Adipose tissue (tissue), 3 donors: ENCODE results near the gene CFHR1. TPM values are rescaled to one million over a fixed set of nuclear protein-coding genes. Genes with fewer than 3 reads are reported as not detected.

Experiments used
- H3K27ac ChIP-seq: one replicate; pipeline ENCODE4 v1.5.1; 2013; ENCODE audit warnings: low read depth, low read length
- WGBS, 3 donors: extraction: QIAGEN DNeasy Blood & Tissue Kit; methylation state at CpG; one replicate each; pipeline ENCODE4 v1.1.7; 2013; 5-methylcytosine and 5-hydroxymethylcytosine counted together
- polyA plus RNA-seq, 3 donors: library from polyadenylated mRNA; stranded (reverse); fragments of 200-250 nt; gene quantifications; one replicate each; pipeline ENCODE4 v1.2.3, GENCODE V29; 2013
- donor health status: healthy with polysubstance abuse.
- donor health status: Bipolar disorder and iron deficiency.
- donor health status: healthy.

Gene CFHR1
- polyA plus RNA-seq, 3 donors = 1.2 to 1.3 TPM; not detected in 1

DNA sequence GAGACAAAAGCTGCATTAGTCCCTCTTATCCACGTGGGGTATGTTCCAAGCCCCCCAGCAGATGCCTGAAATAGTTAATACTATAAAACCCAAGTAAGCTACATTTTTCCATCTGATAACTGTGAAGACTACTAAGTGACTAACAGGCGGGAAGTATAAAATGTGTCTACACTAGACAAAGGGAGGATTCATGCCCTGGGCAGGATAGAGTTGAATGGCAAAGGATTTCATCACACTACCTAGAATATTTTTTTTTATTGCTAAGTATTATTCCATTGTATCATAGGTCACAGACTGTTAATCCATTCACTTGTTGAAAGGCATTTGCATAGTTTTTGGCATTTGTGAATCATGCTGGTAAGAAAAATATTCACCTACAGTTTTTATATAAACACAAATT is 41.9 kb downstream of the CFHR1 start:
- 24 to 75% (median 63%) methylated on average over 2 of the region's 2 CpGs for WGBS, 3 donors
- H3K27ac ChIP-seq = no peak overlapping the region

DNA sequence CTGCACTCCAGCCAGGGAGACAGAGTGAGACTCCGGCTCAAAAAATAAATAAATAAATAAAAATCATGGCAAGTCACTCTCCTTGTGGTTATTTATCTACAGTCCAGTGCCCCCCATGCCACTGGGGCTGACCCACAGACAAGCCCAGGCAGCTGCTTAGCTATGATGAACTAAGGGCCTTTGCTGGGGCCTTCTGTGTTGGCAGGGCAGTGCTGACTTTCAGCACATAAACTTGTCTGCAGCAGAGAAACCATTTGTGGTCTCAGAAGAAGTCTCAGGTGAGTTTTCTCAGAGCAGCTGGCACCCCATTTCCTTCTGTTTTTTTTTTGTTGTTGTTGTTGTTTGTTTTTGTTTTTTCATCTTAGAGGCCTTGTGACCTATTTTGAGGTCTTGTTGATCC is 47.4 kb downstream of the CFHR1 start:
- H3K27ac ChIP-seq = no peak overlapping the region
- 84 to 93% (median 90%) methylated on average over 1 of the region's 1 CpG for WGBS, 3 donors

GRCh38 chr1:196873385-196873784 is 53.9 kb downstream of the CFHR1 start:
- no peak overlapping the region for H3K27ac ChIP-seq
- 83 to 94% (median 90%) methylated on average over 4 of the region's 4 CpGs for WGBS, 3 donors

DNA sequence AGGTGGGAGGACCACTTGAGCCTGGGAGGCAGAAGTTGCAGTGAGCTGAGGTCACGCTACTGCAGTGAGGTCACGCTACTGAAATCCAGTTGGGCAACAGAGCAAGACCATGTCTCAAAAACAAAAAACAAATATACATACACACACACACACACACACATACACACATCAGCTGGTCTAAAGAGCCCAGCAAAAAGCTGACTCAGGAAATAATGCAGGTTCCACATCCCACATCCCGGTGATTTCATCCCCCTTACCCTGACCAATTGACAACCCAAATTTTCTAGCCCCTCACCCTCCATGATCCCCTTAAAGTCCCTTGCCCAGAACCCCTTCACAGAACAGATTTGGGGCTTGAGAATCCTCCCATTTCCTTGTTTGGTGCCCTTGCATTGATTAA is 56.4 kb downstream of the CFHR1 start:
- 92 to 98% (median 95%) methylated on average over 3 of the region's 3 CpGs for WGBS, 3 donors

GRCh38 chr1:196877964-196878363 is 58.4 kb downstream of the CFHR1 start:
- no peak overlapping the region for H3K27ac ChIP-seq
- 0 to 8% (median 7%) methylated on average over 29 of the region's 29 CpGs for WGBS, 3 donors

More for the DNA sequence above, 56.4 kb downstream of the CFHR1 start:
- H3K27ac ChIP-seq = no peak overlapping the region

Other genes starting within 250 kb of the CFHR1 start
- gene KCNT2, start 211.3 kb upstream of the CFHR1 start, polyA plus RNA-seq = 1 to 10 TPM in 1 of 3 donors, under 1 TPM in 2; 0.12 to 1.3 (median 0.33) TPM
- gene CFH, start 167.7 kb upstream of the CFHR1 start, polyA plus RNA-seq = 10 to 100 TPM in 2 of 3 donors, 1 to 10 TPM in 1; 6.4 to 37.7 (median 31.3) TPM
- gene CFHR3, start 44.9 kb upstream of the CFHR1 start, polyA plus RNA-seq = under 1 TPM in 2 of 3 donors, not detected in 1; 0.15 to 0.45 TPM
- not detected for gene CFHR4, start 68.3 kb downstream of the CFHR1 start, polyA plus RNA-seq
- gene CFHR2, start 124.0 kb downstream of the CFHR1 start, polyA plus RNA-seq = not detected
- gene CFHR5, start 157.8 kb downstream of the CFHR1 start, polyA plus RNA-seq = not detected
- gene F13B, start 247.5 kb downstream of the CFHR1 start, polyA plus RNA-seq = not detected